Neural cell (in vitro differentiated cells): ENCODE measurements around the gene HOXA4.

Experiments used
- EP300 ChIP-seq: fragments of 450-650 bp; conservative IDR thresholded peaks from 2 replicates; pipeline ENCODE4 v1.6.1; 2014; ENCODE audit warnings: antibody characterized with exemption, mild to moderate bottlenecking, moderate library complexity; ENCODE audit not compliant: poor library complexity, severe bottlenecking
- EZH2 ChIP-seq: fragments of 200-600, 300-800 bp; shearing (Covaris generic), sonication (generic); IDR thresholded peaks from 2 replicates; pipeline ENCODE4 v1.6.1; 2014; ENCODE audit warnings: antibody characterized with exemption, low read length, borderline replicate concordance, mild to moderate bottlenecking; ENCODE audit not compliant: insufficient read depth, poor library complexity, severe bottlenecking
- MXI1 ChIP-seq: fragments of 450-650 bp; conservative IDR thresholded peaks from 2 replicates; pipeline ENCODE4 v1.6.1; 2014; ENCODE audit warnings: antibody characterized with exemption, mild to moderate bottlenecking; ENCODE audit not compliant: poor library complexity, severe bottlenecking
- POLR2AphosphoS5 ChIP-seq: IDR thresholded peaks from 2 replicates; pipeline ENCODE4 v1.6.1; 2012
- RAD21 ChIP-seq: fragments of 450-650 bp; conservative IDR thresholded peaks from 2 replicates; pipeline ENCODE4 v1.6.1; 2014; ENCODE audit warnings: antibody characterized with exemption, mild to moderate bottlenecking, moderate library complexity
- SMC3 ChIP-seq: fragments of 450-650 bp; conservative IDR thresholded peaks from 2 replicates; pipeline ENCODE4 v1.6.1; 2014; ENCODE audit warnings: antibody characterized with exemption, mild to moderate bottlenecking, moderate library complexity; ENCODE audit not compliant: poor library complexity
- TAF1 ChIP-seq: IDR thresholded peaks from 2 replicates; pipeline ENCODE4 v1.6.1; 2012; ENCODE audit warnings: low read depth
- TF ChIP-seq, protein P1 (sequence below): fragments of 450-650 bp; IDR thresholded peaks from 2 replicates; pipeline ENCODE4 v1.5.1; 2014; ENCODE audit warnings: antibody characterized with exemption, mild to moderate bottlenecking, moderate library complexity; ENCODE audit not compliant: poor library complexity, severe bottlenecking
- TF ChIP-seq, protein P2 (sequence below): IDR thresholded peaks from 2 replicates; pipeline ENCODE4 v1.6.1; 2012; ENCODE audit warnings: borderline replicate concordance

DNA sequence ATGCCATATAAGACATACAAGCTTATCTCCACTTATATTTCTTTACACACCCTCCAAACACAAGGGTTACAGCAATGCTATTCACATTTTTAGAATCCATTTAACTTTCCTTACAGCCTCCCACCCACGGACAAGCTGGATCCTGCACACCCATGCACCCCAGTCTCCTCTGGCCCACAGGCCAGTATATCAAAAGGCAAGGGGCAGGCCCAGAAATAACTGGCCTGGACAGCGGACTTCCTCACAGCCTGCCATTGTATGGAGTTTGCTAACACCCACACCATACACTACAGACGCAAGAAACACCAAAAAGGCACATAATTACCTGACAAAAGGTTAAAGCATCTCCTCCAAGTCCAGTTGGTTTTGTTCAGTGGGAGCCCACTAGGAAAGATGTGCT, 12.0 kb downstream of the HOXA4 start:
- TF ChIP-seq TAF1 (no peak), EZH2 (no peak), EP300 (no peak), POLR2AphosphoS5 (no peak), SMC3 (no peak), RAD21 (no peak), MXI1 (no peak)
- TF ChIP-seq, protein P1, sequence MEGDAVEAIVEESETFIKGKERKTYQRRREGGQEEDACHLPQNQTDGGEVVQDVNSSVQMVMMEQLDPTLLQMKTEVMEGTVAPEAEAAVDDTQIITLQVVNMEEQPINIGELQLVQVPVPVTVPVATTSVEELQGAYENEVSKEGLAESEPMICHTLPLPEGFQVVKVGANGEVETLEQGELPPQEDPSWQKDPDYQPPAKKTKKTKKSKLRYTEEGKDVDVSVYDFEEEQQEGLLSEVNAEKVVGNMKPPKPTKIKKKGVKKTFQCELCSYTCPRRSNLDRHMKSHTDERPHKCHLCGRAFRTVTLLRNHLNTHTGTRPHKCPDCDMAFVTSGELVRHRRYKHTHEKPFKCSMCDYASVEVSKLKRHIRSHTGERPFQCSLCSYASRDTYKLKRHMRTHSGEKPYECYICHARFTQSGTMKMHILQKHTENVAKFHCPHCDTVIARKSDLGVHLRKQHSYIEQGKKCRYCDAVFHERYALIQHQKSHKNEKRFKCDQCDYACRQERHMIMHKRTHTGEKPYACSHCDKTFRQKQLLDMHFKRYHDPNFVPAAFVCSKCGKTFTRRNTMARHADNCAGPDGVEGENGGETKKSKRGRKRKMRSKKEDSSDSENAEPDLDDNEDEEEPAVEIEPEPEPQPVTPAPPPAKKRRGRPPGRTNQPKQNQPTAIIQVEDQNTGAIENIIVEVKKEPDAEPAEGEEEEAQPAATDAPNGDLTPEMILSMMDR, result no peak
- TF ChIP-seq, protein P2, sequence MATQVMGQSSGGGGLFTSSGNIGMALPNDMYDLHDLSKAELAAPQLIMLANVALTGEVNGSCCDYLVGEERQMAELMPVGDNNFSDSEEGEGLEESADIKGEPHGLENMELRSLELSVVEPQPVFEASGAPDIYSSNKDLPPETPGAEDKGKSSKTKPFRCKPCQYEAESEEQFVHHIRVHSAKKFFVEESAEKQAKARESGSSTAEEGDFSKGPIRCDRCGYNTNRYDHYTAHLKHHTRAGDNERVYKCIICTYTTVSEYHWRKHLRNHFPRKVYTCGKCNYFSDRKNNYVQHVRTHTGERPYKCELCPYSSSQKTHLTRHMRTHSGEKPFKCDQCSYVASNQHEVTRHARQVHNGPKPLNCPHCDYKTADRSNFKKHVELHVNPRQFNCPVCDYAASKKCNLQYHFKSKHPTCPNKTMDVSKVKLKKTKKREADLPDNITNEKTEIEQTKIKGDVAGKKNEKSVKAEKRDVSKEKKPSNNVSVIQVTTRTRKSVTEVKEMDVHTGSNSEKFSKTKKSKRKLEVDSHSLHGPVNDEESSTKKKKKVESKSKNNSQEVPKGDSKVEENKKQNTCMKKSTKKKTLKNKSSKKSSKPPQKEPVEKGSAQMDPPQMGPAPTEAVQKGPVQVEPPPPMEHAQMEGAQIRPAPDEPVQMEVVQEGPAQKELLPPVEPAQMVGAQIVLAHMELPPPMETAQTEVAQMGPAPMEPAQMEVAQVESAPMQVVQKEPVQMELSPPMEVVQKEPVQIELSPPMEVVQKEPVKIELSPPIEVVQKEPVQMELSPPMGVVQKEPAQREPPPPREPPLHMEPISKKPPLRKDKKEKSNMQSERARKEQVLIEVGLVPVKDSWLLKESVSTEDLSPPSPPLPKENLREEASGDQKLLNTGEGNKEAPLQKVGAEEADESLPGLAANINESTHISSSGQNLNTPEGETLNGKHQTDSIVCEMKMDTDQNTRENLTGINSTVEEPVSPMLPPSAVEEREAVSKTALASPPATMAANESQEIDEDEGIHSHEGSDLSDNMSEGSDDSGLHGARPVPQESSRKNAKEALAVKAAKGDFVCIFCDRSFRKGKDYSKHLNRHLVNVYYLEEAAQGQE, result no peak
